Hematopoietic multipotent progenitor cell treated with erythropoietin and hydrocortisone succinate and interleukin-3 and kit ligand, for 15 days (in vitro differentiated cells): ENCODE results near the gene MOSPD2.

ENCODE experiments used
- DNase-seq: peaks from one replicate; pipeline ENCODE4 v3.0.0-alpha.2; 2015; ENCODE audit warnings: low spot score

The MOSPD2 gene

GRCh38 chrX:14915596-14915995 lies 42.4 kb downstream of the MOSPD2 start:
- no peak for DNase-seq

- DNase-seq: no peak
Observed at GRCh38 chrX:14916017-14916674, 42.9 kb downstream of the MOSPD2 start.

DNA sequence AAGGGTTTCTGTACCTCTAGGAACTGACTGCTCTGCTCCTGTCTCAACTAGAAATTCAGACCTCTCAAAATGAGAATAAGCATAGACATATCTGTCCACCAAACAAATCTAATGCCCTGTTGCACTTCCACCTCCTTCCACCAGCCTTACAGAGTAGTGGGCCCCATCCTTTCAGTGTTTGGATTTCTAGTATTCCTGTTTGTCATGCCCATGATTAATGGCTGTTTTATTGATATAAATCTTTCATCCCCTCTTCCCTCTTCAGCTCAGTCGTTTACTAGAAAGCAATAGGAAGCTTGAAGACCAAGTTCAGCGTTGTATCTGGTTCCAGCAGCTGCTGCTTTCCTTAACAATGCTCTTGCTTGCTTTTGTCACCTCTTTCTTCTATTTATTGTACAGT lies 46.2 kb downstream of the MOSPD2 start:
- DNase-seq: no peak

DNA sequence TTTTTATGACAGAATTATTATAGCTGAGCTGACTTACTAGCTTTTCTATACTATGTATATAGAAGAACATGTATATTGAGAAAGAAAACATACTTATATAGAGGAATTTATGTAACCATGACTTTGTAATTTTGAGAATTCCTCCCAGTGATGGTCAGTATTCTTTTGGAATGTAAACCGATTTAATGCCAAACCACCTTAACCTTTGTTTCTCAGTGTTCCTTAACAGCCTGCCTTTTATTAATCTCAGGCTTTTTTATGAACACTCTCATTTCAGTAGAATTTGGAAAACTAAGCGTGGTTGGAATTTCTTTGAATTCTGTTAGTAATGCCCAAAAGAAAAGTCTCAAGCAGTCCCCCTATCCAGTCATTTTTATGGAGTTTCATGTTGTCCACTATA lies 47.0 kb downstream of the MOSPD2 start:
- DNase-seq: no peak

DNA sequence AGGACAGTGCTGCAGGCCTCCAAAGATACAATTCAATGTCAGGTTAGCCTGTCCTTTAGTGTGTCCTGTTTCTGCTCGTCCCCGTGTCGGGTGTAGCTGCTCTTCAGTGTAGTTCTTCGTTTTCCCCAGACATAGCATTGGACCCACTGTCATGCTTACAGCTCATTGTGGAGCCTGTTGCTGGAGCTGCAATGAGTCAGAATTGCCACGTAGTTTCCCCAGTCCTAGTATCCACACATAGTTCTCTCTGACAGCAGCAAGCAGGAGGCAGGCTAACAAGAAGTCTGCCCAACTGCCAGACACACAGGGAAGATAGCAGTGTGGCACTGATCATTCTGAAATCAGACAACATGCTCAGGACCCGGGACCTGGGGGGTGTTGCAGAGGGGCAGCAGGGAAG lies 49.2 kb downstream of the MOSPD2 start:
- no peak for DNase-seq

- DNase-seq: no peak
Observed at GRCh38 chrX:14923761-14924160, 50.5 kb downstream of the MOSPD2 start.

GRCh38 chrX:14926471-14926870 lies 53.2 kb downstream of the MOSPD2 start:
- no peak for DNase-seq

- DNase-seq: no peak
Observed at GRCh38 chrX:14927401-14927800, 54.2 kb downstream of the MOSPD2 start.

DNA sequence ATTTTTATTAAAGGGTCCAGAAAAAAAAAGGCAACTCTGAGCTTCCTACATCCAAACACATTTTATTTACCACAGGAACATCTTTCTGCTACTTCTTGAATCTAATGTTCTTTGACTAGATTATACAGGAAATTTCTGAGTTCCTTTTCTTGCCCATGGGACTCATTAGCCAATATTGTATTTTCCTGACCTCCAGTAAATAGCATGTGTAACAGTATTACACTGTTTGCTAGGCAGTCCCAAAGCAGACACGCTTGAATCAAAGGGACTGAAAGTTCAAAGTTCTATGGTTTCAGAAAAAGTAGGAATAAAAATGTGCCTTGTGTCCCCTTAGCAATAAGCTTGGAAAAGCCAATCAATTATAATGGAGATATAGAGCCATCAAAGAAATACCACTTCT lies 57.4 kb downstream of the MOSPD2 start:
- no peak for DNase-seq

DNA sequence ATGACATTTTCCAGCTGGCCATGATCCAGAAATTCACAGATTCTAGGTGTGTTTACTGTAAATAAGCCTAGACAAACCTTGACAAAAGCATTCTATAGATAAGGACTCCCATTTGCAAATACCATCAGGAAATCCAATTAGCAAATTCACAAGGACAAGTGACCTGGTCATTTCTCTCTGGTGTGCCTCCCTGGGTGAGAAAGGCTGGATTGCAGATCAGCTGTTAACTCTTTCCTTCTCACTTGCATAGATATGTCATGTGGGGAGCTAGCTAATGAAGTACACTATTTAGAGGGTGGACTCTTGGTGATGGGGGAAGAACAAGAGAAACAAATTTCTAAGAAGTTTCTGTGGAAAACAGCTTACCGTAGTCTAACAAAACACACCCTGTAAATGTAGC lies 58.9 kb downstream of the MOSPD2 start:
- no peak for DNase-seq

- DNase-seq: no peak
Observed at GRCh38 chrX:14934423-14934822, 61.2 kb downstream of the MOSPD2 start.

- no peak for DNase-seq
Observed at GRCh38 chrX:14936561-14936960, 63.3 kb downstream of the MOSPD2 start.

GRCh38 chrX:14939644-14940043 lies 66.4 kb downstream of the MOSPD2 start:
- no peak for DNase-seq

DNA sequence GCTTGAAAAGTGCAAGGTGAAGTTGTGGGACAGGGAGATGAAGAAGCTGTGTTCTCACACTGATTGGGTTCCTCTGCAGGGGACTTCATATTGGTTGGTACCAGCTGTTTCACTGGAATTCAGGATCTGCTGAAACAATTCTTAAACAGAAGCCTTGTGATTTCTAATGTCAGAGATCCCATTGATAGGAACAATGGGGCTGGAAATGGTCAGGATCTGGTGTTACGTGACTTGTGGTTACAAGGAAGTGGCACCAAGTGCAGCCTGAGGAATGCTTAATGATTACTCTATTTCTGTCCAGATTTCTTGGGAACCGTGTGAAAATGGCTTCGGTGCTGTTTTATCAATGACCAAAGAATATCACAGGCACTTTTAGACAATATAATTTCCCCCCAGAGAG lies 68.1 kb downstream of the MOSPD2 start:
- DNase-seq: no peak

GRCh38 chrX:14942341-14942740 lies 69.1 kb downstream of the MOSPD2 start:
- DNase-seq: no peak

DNA sequence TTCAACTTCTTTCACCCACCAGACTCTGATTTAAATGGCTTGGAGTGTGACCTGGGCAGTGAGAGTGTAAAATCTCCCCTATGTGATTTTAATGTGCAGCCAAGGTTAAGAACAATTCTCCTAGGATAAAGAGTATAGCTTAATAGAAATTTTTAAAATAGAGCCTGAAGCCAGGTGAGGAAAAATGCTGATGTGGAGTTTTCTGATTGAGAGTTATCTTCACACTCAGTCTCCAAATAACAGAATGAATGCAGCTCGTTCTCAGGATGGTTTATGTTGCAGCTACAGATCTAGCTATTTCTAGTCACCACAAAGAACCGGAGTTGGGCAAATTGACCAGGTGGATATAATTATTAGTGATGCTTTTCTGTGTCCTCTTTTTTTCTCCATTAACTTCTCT lies 70.7 kb downstream of the MOSPD2 start:
- no peak for DNase-seq

DNA sequence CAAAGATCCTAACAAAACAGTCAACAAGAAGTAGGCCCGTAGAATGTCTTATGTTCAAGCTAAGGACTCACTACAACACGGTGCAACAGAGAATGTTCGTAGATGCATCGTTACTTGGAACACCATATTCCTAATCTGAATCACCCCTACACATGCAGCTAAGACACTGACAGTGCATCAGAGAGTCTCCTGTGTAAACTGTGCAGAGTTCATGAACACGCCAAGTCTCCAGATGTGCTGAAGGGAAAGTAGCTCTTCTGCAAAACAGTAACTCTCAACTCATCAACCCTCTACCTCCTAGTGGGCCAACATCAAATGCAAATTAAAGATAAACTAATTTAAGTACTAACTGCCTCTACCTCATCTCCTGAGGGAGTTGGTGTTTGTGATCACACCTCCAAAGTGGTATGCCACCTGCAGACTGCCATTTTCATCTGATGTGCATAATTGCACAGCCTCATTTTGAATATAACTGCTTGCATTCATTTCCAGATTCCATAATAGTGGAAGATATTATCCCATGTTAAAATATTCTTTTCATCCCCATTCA lies 73.5 kb downstream of the MOSPD2 start:
- DNase-seq: no peak

GRCh38 chrX:14948691-14949090 lies 75.5 kb downstream of the MOSPD2 start:
- DNase-seq: no peak

GRCh38 chrX:14956813-14957582 lies 83.8 kb downstream of the MOSPD2 start:
- no peak for DNase-seq

DNA sequence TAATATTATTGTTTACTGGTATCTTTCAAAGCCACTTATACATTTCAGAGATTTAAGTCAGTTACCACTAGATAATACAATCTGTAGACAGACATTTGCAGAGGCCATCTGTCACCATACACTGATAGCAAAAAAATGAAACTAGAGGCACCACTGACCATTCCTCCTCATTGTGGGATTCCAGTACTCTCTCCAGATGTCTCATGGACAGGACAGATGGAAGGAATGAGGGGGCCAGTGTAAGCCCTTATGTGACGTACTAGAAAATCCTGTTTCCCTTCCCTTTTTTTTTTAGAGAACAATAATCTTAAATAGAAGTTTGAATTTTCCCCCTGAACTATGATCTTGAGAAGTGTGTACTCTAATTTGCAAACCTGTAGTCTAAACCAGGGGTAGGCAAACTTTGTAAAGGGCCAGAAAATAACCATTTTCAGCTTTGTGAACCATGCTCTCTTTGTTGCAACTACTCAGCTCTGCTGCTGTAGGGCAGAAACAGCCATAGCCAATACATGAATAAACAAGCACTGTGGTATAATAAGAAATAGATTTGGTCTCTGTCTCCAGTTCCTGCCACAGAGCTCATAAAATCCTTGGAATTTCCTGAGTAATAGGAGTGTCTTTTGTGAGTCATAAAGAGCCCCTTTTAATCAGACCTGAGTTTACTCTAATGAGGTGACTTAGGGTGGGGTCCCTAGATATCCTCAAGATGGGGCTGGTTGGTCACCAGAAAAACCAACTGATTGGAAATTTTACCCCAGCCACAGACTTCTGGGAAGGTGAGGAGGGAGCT lies 90.4 kb downstream of the MOSPD2 start:
- DNase-seq: no peak

- no peak for DNase-seq
Observed at GRCh38 chrX:14964500-14964899, 91.3 kb downstream of the MOSPD2 start.
